Myometrial cell (primary cell): ENCODE measurements around the gene HOXB3. TPM values are rescaled to one million over a fixed set of nuclear protein-coding genes. Genes with fewer than 3 reads are reported as not detected.

Experiments used
- total RNA-seq: library from RNA; depleted of rRNA; stranded (reverse); fragments of >200 nt; gene quantifications from 2 replicates; pipeline ENCODE4 v1.2.3, GENCODE V29; 2015

HOXB3 gene
- total RNA-seq: 5.5 and 6.4 TPM in 2 replicates

DNA sequence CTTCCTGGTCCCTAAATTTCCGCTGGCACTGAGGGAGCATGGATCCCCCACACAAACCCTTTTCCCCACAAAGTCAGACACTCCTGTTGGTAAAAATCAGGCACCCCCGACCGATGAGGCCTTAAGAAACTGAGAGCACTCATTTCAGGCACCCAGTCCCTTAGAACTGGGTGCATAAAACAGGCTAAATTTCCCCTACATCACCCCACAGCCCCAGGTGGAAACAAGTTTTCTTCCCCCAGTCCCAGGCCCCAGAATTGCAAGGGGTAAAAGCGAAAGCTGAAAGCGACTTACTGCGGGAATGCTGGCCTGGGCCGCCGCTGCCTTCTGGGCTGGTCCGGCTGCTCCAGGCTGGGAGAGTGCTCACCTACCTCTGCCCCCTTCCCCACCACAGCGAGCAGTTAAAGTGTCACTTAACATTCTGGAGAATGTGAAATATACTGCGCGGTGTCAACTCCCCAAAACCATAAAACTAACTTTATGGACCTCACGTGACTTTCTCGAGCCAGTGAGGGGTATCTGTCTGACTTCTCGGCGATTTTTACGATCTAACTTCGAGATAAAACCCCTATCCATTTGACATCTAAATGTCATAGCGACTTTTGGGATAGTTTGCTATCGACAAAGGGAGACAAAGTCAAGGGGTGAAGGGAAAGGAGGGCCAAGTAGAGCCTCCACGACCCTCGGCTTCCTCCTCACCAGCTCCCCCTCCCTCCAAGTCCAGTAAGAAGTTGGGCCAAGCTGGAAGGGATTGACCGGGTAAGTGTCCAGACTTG, at the start of gene HOXB3:
HOXB3 (minus strand) TSS at position 411 of the 776 bp plus-strand sequence. CDS start 37,767 bp downstream, outside the sequence.

DNA sequence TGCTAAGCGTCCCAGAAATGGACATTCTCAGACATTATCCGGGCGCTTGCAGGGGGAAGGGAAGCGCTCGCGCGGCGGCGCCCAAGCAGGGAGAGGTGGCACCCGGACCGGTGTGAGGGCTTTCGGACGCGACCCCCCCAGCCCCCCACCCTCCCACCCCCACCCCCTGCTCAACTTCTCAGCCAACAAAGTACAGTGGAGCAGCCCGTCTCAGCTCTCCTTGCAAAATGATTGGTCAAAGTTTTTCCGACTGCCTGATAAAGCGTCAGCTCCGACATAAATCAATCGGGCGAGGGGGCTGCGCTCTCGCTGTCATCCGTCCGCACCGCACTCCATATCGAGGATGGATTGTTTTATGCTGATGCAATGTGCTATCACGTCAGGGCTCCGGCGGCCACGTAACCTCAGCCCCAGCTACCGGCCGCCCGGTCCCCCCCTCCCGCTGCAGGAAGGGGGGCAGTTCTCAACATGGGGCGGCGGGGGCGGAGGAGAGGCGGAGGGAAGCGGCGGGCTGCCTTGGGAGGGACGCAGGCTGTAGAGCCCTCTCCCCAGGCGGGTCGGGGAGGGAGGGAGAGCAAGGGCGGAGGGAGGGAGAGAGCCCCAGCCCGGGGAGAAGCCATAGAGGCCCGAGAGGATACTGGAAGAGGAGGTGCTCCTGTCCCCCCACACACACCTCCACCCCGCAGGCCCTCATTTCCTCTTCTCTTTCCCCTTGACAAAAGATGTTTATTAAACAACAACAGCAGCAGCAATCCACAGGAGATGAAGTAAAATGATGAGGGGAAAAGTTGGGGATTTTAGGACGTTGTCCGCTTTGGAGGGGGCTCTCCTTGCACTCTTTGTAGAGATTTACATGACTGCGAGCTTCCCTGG, 36.4 kb upstream of the HOXB3 start, which contains the start of gene HOXB9:
HOXB9 (minus strand) TSS at position 114 of the 873 bp plus-strand sequence; CDS start at position 25, 89 bp downstream.

DNA sequence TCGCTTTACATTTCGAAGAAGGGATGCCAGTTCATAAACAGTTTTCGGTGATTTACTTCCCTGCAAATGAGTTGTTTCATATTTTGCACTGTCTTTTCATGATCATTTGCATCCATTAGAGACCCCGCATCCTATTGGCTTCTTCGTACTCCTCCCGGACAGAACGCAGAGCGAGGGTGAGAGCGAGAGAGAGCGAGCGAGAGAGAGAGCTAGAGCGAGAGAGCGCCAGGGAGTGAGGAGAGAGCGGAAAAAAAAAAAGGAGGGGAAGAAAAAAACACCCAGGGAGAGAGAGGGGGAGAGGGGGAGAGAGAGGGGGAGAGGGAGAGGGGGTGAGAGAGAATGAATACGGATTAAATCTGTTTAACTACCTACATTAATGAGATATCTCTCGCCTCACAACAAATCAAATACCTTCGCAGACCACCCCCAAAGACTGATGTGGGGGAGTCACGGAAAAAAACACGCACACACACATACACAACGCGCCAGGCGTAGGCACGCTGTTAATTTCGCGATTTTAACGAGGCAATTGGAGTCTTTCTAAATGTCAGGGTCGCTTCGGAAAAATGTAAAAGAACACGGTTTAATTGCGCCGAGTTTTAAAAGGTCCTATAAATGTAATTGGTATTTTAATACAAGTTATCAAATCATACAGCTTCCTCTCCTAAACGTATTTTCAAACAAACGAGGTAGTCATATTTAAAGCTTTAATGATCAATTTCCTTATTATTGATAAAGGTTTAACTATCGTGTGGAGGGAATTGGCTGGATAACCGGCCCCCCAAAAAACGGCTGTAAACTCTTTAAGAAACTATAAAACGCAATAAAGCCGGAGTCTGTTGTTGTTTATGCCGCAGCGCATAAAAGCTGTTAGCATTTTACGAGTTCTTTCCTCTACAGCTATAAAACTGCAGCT, 25.3 kb upstream of the HOXB3 start, which contains the start of gene HOXB8:
HOXB8 (minus strand) TSS at position 246 of the 916 bp plus-strand sequence. CDS start 588 bp downstream, outside the sequence.

DNA sequence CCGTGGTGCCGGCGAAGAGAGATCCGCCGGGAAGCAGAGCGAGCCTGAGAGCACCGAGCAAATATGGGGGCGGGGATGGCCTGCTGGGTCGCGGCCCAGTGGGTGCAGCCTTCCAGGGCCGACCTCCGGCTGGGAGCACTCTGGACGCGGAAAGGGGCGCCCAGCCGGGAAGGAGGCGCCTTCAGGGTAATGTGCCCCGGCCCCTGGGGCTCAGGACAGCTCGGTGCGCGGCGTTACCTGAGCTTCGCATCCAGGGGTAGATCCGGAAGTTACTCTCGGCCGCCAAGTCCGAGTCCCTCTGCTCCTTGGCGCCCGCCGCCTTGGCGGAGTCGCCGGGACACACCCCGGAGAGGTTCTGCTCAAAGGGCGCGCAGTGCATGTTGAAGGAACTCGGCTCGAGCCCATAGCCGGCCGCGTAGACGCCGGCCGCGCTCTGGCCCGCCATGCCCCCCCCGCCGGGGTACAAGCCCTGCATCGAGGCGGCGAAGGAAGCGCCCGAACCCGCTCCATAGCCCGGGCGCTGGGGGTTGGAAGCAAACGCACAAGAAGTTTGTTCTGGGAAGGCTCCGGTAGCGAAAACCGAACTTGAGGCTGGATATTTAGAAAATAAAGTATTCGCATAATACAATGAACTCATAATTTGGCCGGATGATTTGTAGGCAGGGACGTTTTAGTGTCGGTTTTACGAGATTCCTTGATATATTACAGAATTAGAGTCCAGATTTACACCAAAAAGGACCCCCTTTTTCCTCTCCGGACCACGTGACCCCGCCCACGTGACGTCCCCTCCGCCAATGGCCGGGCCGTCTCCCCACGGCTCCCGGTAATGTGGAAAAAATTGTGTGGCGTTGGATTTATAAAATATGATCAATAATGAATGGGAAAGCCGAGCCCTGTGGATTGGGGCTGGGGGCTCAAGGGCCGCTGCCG, 20.5 kb upstream of the HOXB3 start, which contains the start of gene HOXB7:
HOXB7 (minus strand) TSS at position 736 of the 930 bp plus-strand sequence; CDS start at position 637, 99 bp downstream.

DNA sequence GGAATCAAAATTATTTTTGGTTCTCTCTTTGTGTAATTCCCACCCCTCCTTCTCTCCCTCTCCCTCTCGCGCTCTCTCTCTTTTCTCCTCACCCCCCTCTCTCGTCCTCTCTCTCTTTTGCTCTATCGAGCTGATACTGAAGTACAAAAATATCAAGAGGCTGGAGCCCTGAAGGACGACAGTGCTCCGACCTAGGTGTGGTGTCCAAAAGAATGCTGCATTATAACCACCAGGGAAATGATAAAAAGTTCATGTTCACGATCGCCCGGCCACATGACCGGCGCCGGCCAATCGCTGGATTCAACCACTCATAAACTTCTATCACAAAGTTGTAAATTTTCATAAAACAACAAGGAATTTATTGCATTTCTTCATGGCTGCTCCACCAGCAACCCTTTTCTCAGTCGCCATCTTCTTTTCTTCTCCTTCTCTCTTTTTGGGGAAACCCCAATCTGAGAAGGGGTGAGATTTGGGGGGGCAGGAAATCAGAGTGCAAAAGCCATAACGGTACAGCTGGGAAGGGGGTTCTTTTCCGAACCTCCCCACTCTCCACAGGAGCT, 14.8 kb upstream of the HOXB3 start, which contains the start of gene HOXB6:
HOXB6 (minus strand) TSS at position 217 of the 560 bp plus-strand sequence. CDS start 6,836 bp downstream, outside the sequence.

DNA sequence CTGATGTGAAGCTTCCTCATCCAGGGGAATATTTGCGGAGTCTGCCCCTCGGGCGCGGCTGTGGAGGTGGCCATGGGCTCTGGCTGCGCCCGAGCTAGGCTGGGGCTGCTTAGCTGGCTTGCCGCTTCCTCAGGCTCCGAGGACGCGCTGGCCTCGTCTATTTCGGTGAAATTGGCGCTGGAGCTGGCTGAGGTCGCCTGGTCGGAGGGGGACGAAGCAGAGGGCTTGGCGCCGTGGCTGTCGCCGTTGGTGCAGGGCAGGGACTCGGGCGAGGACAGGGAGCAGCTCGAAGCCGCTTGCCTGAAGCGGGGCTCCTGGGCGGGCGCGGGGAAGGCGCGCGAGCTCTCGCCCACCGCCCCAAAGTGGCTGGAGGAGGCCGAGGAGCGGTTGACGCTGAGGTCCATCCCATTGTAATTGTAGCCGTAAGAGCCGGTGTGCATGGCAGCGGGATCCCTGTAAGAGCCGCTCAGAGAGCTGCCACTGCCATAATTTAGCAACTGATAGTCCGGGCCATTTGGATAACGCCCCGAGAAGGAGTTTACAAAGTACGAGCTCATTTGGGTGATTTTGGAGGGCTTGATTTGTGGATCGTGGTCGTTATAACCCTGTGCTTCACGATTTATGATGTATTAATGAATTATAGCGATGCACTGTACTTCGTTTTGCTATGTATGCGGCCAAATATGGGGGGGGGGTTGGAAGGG, 3.2 kb upstream of the HOXB3 start, which contains the start of gene HOXB5:
HOXB5 (minus strand) TSS at position 654 of the 704 bp plus-strand sequence; CDS start at position 557, 97 bp downstream.

DNA sequence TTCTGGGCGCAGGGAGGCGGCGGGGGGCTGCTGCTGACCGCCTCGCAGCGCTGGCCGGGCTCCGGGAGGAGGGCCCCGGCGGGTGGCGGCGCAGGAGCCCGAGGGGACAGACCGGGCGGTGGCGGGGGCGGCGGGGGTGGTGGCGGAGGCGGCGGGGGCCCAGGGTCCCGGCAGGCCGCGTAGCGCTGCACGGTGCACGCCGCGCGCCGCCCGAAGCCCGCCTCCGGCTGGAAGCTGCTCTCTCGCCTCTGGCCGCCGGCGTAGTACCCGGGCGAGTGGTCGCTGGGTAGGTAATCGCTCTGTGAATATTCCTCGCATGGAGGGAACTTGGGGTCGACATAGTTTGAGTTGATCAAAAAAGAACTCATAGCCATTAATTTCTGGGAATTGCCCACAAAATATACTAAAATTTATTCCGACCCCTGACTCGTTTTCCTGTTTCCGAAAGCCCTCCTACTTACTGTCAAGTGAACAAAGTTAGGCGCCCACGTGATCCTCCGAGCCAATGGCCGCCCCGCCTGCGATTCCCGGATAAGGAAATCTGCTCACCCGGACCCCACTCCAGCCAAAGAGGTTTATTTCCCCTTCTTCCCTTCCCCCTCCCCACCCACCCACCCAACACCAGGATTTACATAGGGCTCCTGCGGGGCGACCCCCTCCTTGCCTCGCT, 12.0 kb downstream of the HOXB3 start, which contains the start of gene HOXB4:
HOXB4 (minus strand) TSS at position 405 of the 670 bp plus-strand sequence; CDS start at position 374, 31 bp downstream.

DNA sequence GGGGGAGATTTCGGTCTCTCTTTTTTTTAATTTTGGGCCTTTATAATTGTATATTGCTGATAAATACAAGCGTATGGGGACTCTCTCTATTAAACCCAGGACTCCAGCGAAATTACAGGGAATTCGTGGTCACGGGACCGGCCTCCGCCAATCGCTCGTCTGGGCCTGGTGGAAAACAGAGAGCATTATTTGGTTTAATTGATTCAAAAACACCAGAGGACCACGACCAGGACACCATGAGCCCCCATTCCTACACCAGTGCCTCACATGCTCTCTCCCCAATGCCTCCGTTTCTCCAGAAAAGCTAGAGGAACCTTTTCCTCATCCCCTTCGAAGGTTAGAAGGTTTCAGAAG, 45.0 kb downstream of the HOXB3 start, which contains the start of gene HOXB2:
HOXB2 (minus strand) TSS at position 88 of the 354 bp plus-strand sequence. CDS start 198 bp downstream, outside the sequence.

DNA sequence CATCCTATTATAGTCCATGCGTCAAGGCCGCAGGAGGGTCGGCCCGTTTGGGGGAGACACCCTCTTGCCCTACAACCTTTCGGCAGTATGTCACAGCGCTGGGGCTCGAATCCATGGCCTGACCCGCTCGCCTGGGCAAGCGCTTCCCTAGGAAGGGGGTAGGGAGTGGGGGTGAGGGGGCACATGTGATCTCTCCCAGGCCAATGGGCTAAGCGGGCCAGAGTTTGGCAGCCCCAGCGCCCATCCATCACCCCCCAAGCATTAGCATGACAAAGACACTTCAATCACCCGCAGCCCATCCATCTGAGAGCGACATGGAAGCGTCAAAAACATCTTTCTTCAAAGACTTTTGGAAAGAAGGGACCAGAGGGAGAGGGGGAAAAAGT, 59.2 kb downstream of the HOXB3 start, which contains the start of gene HOXB1:
HOXB1 (minus strand) TSS at position 125 of the 386 bp plus-strand sequence; CDS start at position 18, 107 bp downstream.

Other genes with a start within 250 kb of the HOXB3 start
- gene SKAP1, start 160.0 kb downstream of the HOXB3 start, total RNA-seq: not detected in 2 replicates
- not detected in 2 replicates for gene HOXB1, start 59.2 kb downstream of the HOXB3 start, total RNA-seq
- gene HOXB2, start 45.1 kb downstream of the HOXB3 start, total RNA-seq: 16.7 and 20.8 TPM in 2 replicates
- 0.53 and 2.6 TPM in 2 replicates for gene HOXB4, start 11.9 kb downstream of the HOXB3 start, total RNA-seq
- gene HOXB5, start 3.5 kb upstream of the HOXB3 start, total RNA-seq: 0.18 TPM in 1 of 2 replicates, not detected in the other
- 2.8 and 11.0 TPM in 2 replicates for gene HOXB6, start 14.7 kb upstream of the HOXB3 start, total RNA-seq
- 7.1 and 7.8 TPM in 2 replicates for gene HOXB7, start 20.8 kb upstream of the HOXB3 start, total RNA-seq
- gene HOXB8, start 25.1 kb upstream of the HOXB3 start, total RNA-seq: not detected in 2 replicates
- gene HOXB9, start 36.1 kb upstream of the HOXB3 start, total RNA-seq: 0.71 TPM in 1 of 2 replicates, not detected in the other
- gene PRAC1, start 132.3 kb upstream of the HOXB3 start, total RNA-seq: not detected in 2 replicates
- gene PRAC2, start 132.9 kb upstream of the HOXB3 start, total RNA-seq: not detected in 2 replicates
- gene HOXB13, start 138.5 kb upstream of the HOXB3 start, total RNA-seq: not detected in 2 replicates
- not detected in 2 replicates for gene TTLL6, start 227.0 kb upstream of the HOXB3 start, total RNA-seq
- 48.9 and 54.5 TPM in 2 replicates for gene CALCOCO2, start 240.8 kb upstream of the HOXB3 start, total RNA-seq